Ishikawa (cell line): ENCODE data around the gene BLID.

Source experiments
- CEBPB ChIP-seq: IDR thresholded peaks from 2 replicates; pipeline ENCODE4 v1.6.1; 2012
- CREB1 ChIP-seq: IDR thresholded peaks from 2 replicates; pipeline ENCODE4 v1.6.1; 2012; ENCODE audit warnings: low read depth
- EGR1 ChIP-seq: IDR thresholded peaks from 2 replicates; pipeline ENCODE4 v1.6.1; 2012
- EP300 ChIP-seq: IDR thresholded peaks from 2 replicates; pipeline ENCODE4 v1.6.1; 2012; ENCODE audit warnings: borderline replicate concordance
- FOXM1 ChIP-seq: IDR thresholded peaks from 2 replicates; pipeline ENCODE4 v1.6.1; 2012; ENCODE audit warnings: low read depth, borderline replicate concordance
- MAX ChIP-seq: IDR thresholded peaks from 2 replicates; pipeline ENCODE4 v1.6.1; 2012
- NFIC ChIP-seq: IDR thresholded peaks from 2 replicates; pipeline ENCODE4 v1.6.1; 2012
- RAD21 ChIP-seq: IDR thresholded peaks from 2 replicates; pipeline ENCODE4 v1.6.1; 2012; ENCODE audit warnings: low read depth
- REST ChIP-seq: IDR thresholded peaks from 2 replicates; pipeline ENCODE4 v1.6.1; 2012; ENCODE audit warnings: low read depth, mild to moderate bottlenecking
- TAF1 ChIP-seq: IDR thresholded peaks from 2 replicates; pipeline ENCODE4 v1.6.1; 2012; ENCODE audit warnings: low read depth, mild to moderate bottlenecking
- TCF12 ChIP-seq: IDR thresholded peaks from 2 replicates; pipeline ENCODE4 v1.6.1; 2012; ENCODE audit warnings: low read depth
- TEAD4 ChIP-seq: IDR thresholded peaks from 2 replicates; pipeline ENCODE4 v1.6.1; 2012
- USF1 ChIP-seq: IDR thresholded peaks from 2 replicates; pipeline ENCODE4 v1.6.1; 2012
- YY1 ChIP-seq: IDR thresholded peaks from 2 replicates; pipeline ENCODE4 v1.6.1; 2012; ENCODE audit warnings: low read depth
- ZBTB7A ChIP-seq: IDR thresholded peaks from 2 replicates; pipeline ENCODE4 v1.6.1; 2012; ENCODE audit warnings: low read depth

Gene BLID

GRCh38 chr11:122150216-122151124 lies 34.5 kb upstream of the BLID start:
- TF ChIP-seq TCF12 (no peak), RAD21 (no peak), NFIC (no peak), EGR1 (no peak), FOXM1 (no peak), ZBTB7A (no peak), TEAD4 (no peak), USF1 (no peak), EP300 (no peak), REST (no peak), CEBPB (no peak), MAX (no peak), TAF1 (no peak)

- TF ChIP-seq TAF1 (no peak), RAD21 (no peak), FOXM1 (no peak), MAX (no peak)
These were observed 33.2 kb upstream of the BLID start for GRCh38 chr11:122149202-122149601.

GRCh38 chr11:122146475-122146874 lies 30.5 kb upstream of the BLID start:
- TF ChIP-seq NFIC (no peak), ZBTB7A (no peak), TCF12 (no peak), EP300 (no peak), REST (no peak), CREB1 (no peak), MAX (no peak), TEAD4 (no peak), RAD21 (no peak), CEBPB (no peak), FOXM1 (no peak), YY1 (no peak), USF1 (no peak), EGR1 (no peak), TAF1 (no peak)

- TF ChIP-seq USF1 (peak; percentile 54; the same call in 1 of the 2 replicates), YY1 (no peak)
These were observed 29.8 kb upstream of the BLID start for GRCh38 chr11:122145715-122146274.

GRCh38 chr11:122144752-122145151 lies 28.7 kb upstream of the BLID start:
- TF ChIP-seq FOXM1 (no peak), CREB1 (no peak), ZBTB7A (no peak), EP300 (no peak), CEBPB (no peak), YY1 (no peak)

- TF ChIP-seq EP300 (no peak), CREB1 (no peak), NFIC (no peak), TCF12 (no peak), REST (no peak), EGR1 (no peak), TEAD4 (no peak), RAD21 (no peak), USF1 (no peak), TAF1 (no peak), ZBTB7A (no peak)
These were observed 25.7 kb upstream of the BLID start for GRCh38 chr11:122141725-122142124.
